Stimulated activated CD4-positive, alpha-beta T cell treated with anti-CD3 and anti-CD28 coated beads, Interleukin-15, amount 100 ng/mL, for 1 hour (primary cell): ENCODE measurements around the gene SLC15A1.

Experiments
- DNase-seq, 2 donors: peaks; one replicate each; pipeline ENCODE4 v3.0.0-alpha.2; 2020; ENCODE audit warnings: low read depth in 1 of 2, low spot score in 1 of 2

Gene SLC15A1, protein sequence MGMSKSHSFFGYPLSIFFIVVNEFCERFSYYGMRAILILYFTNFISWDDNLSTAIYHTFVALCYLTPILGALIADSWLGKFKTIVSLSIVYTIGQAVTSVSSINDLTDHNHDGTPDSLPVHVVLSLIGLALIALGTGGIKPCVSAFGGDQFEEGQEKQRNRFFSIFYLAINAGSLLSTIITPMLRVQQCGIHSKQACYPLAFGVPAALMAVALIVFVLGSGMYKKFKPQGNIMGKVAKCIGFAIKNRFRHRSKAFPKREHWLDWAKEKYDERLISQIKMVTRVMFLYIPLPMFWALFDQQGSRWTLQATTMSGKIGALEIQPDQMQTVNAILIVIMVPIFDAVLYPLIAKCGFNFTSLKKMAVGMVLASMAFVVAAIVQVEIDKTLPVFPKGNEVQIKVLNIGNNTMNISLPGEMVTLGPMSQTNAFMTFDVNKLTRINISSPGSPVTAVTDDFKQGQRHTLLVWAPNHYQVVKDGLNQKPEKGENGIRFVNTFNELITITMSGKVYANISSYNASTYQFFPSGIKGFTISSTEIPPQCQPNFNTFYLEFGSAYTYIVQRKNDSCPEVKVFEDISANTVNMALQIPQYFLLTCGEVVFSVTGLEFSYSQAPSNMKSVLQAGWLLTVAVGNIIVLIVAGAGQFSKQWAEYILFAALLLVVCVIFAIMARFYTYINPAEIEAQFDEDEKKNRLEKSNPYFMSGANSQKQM

DNA sequence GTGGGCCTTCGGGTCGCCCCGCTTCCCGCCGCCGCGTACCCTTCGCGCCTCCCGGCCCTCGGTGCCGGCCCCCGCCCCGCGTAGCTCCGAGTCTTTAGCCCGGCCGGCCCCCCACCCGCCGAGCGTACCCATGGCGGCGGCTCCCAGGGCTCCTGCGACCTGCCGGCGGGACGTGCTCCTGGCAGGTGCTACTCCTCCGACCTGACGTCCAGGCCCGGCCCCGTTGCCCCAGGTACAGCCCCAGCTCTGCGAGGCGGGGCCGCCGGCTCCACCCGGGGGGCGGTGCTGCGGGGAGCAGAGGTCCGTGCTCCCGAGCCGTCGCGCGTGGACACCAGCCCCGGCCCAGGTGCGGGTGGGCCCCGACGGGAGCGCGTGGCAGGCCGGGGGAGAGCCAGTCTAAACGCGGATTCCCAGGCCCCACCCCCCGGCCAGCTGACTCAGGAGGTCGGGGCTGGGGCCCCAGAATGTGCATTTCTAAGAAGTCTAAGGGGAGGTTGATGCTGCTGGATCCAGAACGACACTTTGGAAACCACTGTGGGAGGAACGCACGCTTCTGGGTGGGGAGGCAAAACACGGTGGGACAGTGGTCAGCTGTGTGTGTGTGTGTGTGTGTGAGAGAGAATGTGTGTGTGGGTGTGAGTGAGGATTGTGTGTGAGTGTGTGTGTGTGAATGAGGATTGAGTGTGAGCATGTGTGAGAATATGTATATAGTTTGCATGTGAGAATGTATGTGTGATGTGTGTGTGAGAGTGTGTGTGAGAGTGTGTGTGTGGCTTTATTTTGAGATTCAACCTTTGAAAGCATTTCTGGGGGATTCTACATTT lies at the start of gene SLC15A1:
Gene SLC15A1 (minus strand): TSS at position 206 of the 824 bp plus-strand sequence. CDS start 74 bp downstream, at position 132.
- no peak for DNase-seq

DNA sequence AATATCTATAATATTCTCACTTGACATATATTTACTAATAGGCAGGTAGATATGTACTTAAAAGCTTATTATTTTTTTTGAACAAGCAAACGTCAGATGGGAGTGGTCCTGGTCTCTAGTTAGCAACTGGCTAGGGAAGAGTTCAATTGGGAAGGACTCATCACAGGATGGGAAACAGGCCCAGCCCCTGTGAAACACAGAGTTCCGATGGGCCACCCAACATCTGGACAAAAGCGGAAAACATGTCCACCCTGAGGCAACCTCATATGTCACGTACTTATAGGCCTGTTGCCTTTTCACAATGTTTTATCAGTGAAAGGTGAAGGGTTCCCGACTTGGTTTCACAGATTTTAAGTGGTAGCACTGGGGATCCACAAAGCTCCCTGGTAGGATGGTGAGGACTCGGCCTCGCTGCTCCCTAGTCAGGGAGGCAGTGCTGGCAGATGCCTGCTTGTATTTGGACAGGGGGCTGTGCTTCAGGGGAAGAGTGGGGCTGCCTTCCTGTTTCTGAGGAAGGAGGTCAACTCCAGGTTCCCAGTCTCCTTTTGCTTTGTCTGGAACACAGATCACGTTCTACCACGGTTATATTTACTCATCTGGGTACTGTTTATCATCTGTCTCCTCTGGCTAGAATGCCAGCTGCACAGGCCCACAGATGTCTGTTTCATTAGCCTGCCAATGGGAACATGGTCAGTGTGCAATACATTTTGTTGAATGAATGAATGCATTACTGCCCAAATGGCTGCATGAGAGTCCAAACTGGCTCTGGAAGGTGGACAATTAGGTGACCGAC lies 49.4 kb upstream of the SLC15A1 start:
- no peak for DNase-seq

DNA sequence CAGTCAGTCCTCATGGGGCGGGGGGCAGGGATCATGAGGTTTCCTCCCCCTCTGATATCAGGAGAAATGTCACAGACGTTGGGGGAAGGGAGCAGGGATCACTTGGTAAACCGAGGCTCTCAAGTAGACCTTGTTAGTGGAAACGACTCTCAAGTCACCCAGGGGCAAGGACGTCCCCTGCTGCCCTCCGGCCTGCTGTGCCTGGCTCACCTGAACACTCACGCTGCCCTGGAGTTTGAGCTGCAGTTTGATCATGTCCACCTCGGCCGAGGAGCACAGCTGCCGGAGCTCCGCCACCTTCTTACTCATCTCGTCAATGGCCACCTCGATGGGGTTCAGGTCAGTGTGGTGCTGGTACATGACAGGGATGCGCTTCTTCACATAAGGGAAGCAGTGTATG lies 47.6 kb upstream of the SLC15A1 start:
- DNase-seq: no peak

DNA sequence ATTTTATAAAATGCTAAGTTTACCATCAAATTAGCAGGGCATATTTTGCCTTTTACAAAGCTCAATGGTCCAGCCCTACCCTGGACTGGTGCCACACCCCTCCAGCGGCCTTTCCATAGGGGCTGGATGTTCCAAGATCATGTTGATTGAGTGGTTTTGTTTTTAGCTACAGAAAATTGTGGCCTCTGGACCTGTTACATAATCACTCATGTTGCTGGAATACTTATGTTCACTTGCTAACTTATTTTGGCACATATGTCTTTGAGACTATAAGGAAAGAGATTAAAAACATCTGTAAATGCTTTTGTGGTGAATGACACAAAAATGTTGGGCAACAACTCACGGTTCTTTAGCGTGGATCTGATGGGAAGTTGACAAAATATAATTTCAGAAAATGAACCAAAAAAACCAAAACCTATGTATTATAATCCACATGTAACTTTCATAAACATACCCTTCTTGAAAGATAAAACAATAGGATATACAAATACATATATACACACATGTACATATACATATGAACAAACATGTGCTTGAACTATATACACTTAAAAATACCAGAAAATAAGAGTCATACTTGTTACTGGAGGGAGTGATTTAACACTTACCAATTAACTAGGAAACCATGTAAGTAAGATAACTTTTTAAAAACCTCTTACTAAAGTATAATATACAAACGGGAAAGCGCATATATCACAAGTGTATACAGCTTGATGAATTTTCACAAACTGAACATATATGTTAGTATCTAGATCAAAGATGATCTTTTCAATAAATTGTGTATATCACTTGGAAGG lies 46.6 kb upstream of the SLC15A1 start:
- no peak for DNase-seq

DNA sequence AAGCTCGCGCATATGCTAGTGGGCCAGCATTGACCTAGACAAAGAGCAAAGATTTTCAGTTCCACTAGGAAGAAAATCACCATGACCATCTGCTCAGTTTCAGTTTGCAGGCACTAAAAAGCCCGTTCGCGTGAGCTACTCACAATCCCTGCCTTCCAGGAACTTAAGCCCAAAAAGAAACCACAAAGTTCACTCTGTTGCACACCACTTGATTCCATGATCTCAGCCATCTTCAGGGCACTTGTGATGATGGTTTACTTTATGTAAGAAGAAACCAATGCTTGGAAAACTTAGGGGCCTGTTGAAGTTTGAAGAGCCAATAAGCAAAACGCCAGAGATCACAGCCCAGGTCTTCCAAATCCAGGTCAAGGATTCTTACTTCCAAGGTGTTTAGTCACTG lies 45.0 kb upstream of the SLC15A1 start:
- DNase-seq: no peak

DNA sequence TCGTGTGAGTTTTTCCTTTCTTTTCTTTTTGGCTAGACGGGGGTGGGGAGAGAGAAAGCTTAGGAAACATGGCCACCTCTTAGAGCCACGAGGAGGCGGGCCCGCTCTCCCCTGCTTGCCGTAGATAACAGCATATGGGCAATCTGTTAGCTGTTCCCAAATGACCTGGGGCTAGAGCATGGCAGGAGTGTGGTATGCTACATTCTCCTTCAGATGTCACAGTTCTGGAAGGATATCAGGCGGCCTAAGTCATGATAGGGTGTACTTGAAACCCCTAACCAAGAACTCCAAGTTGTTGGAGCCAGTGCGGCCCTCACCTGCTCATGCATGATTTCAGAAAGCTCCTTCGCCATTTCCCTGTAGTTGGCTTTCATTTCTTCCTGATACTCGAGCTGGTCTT lies 44.3 kb upstream of the SLC15A1 start:
- no peak for DNase-seq

DNA sequence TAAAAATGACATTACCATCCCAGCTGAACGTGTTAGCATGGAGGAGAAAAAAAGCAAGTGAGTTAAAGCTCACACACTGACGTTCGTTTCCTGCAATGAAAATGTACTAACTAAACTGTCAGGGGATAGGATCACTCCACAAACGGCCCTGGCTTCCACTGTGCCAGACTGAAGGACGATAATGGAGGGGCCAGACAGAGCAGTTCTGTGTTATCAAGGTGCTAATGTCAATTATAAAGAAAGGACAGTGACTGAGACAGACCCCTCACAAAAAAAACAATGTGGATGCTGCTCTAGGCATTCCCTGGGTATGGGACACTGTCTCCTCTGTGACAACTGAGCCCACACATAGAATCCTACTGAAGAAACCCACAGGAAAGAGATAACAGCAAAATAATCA lies 43.7 kb upstream of the SLC15A1 start:
- no peak for DNase-seq

DNA sequence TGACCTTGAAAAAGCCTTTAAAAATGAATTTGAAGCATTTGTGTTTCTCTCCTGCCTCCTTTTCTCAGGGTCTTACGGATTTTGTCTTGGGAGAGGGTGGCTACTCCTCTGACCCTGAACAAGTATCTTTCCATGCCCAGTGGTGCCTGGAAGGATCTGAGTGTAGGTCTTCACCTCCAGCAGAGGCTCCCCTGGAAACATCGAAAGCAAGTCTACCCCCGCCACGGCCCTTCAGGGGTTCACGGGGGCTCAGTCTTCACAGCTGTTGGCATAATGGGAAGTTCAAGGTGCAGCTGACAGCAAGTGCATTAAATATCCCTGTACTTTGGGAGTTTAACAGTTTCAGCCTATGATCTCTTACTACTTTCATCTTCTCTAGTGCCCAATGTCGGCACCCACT lies 42.7 kb upstream of the SLC15A1 start:
- DNase-seq: no peak

DNA sequence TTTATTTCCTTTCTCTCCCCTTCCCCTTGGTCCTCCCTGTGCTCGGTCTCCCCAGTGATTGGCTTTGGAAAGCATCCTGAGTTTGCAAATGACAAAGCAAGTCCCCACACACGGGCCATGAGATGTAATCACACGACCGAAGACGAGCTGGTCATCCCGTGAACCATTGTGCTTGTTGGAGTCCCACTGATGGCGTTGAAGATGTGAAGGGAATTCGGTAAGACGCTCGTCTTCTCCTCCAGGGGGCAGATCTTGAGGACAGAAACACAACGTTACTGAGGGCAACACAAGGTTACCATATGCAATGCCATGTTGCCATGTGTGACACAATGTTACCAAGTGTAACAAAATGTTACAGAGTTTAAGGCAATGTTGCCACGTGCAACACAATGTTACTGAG lies 42.0 kb upstream of the SLC15A1 start:
- DNase-seq: no peak

DNA sequence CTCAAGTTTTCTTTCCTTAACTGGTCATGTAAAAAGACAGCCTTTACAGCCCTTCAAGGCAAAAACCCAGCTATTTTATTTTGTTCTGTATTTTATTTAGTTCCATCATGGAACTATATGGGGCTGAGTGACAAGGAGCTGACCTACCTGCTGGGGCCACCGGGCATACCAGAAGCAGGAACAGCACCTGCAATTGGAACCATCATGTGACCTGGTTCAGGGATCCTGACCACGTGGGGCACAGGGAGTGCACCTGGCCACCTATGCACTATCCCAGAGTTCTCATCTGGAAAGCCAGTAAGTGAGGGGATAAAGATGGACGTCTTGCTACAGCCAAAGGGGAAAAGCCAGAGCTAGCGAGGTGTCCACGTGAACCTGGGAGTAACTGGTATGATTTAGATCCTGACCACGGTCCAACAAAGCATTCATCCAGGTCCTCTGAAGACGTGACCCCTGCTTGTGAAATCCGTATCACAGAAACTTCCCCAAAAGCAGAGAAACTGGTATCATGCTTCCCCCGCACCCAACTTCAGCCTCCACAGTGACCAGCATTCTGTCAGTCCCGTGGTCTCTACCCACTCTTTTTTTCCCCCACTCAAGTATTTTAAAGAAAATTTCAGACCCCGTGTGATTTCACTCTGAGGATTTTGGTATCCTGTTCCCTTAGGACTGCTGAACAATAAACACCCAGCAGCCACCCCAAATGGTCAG lies 40.5 kb upstream of the SLC15A1 start:
- DNase-seq: no peak

DNA sequence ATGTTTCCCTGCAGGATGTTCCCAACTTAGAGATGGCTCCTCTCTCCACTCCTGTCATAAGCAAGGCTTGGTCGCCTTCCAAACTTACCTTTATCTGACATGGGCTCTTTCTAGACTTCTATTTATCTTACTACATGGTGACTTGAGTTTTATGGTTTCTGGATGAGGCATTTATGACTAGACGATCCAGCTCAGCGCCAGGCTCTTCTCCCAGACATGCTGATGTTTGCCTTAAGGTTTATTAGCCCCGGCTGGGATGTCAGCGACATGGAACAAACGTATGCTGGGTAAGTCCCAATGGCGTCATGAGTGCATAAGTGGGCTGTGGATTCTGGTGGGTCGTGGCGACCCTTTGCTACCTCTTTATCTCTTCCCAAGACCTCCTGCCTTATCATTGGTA lies 39.8 kb upstream of the SLC15A1 start:
- no peak for DNase-seq

DNA sequence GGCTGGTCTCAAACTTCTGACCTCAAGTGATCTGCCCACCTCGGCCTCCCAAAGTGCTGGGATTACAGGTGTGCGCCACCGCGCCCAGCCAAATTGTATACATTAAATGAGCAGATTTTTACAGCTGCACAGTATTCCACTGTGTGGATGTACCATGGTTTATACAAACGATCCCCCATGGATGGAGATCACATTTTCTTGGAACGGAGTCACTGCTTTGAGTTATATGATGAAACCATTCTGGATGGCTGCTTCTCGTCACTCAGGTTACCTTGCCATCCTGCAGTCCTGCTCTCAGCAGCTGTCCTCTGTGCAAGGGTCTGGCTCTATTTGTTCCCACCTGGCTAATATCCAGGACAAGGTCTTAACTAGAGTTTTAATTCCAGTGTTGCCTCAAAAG lies 39.1 kb upstream of the SLC15A1 start:
- DNase-seq: no peak

DNA sequence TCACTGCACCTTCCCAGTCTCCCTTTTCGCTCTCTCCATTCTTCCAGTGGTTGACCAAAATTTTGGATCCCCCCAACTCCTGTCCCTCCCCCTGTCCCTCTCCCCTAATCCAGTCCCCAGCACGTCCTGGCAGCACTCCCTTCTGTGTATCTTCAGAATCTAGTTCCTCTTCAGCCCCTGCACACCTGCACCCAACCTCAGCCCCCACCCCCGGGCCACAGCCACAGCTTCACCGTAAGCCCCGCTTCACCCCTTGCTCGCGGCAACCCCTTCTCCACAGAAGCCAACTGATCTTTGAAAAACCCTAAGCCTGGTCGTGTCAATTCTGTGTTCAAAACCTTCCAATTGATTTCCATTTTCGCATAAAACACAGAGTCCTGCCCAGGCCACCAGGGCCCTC lies 35.5 kb upstream of the SLC15A1 start:
- DNase-seq: no peak

DNA sequence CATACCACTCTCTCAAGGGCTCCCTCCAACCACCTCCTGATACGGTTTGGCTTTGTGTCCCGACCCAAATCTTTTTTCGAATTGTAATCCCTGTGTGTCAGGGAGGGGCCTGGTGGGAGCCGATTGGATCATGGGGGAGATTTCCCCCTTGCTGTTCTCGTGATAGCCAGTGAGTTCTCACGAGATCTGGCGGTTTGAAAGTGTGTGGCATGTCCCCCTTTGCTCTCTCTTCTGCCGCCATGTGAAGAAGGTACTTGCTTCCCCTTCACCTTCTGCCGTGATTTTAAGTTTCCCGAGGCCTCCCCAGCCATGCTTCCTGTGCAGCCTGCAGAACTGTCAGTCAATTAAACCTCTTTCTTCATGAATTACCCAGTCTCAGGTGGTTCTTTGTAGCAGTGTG lies 34.7 kb upstream of the SLC15A1 start:
- no peak for DNase-seq

DNA sequence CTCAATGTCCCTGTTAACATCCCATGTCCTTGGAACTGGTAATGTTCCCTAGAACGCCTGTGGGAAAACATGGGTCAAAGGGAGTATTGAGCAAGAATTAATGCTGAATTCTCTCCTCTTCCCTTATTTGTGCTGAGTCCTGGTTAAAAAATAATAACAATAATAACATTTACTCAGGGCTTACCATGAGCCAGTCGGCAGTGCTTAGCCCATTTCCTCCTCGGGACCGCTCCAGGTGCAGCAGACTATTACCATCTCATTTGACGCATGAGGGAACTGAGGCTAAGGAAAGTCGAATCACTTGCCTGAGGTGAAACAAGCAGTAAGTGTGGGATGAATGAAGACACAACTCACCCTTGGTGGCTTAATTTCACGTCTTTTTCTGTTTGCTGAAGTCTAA lies 33.6 kb upstream of the SLC15A1 start:
- no peak for DNase-seq

DNA sequence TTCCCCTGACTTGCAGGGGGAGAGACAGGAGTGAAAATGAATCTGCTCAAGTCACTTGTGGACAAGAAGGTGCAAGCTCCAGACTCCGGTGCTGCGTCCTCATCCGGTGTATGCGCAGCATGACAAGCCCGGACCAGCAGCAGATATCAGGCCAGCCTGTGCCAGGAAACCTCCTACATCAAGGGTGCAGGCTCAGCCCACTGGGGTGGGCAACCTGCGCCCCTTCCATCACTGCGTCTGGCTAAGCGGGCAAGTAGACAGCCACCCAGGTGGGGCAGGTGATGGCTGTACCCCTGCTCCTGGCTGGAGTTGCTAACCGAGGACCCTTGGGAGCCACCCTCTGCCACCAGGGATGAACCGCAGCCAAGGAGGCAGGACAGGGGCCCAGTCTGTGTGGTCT lies 32.9 kb upstream of the SLC15A1 start:
- no peak for DNase-seq

DNA sequence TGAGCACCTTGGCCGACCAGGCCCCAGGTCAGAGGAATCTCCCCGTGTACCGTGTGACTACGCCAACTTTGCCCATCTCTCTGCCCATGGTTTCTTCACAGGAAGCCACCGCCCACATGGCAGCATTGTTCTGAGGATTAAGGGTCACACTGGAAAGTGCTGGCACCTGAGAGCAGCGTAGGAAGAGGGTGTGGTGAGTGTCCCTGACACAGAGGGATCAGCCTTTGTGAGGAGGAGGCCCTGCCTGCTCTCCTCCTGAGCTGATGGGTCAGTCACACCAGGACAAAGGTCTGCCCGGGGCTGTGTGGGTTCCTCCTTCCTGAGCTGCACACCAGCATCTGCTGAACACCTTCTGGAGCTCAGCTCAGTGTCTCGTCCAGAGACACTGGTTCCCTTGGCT lies 32.2 kb upstream of the SLC15A1 start:
- no peak for DNase-seq

DNA sequence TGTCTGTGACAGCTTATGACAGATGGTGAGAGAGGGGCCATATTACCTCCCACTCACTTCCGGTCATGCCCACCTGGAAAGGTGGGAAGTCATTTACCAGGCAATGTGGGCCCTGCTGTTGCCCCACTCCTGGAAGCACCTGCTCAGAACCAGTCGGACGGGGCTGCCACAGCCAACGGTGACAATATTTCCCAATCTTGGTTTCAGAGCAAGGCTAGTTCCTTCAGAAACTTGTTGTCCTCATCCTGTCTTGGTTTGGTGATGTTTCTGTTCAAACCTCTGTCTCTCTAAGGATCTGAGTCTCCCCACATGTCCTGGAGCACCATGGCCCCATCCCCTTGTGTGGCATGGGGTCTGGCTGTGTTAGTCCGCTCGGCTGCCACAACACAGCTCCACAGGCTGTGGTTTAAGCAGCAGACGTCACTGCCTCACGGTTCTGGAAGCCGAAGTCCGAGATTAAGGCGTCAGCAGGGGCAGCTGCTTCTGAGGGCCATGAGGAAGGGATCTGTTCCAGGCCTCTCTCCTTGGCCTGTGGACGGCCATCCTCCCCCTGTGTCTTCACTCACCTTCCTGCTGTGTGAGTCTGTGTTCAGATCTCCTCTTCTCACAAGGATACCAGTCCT lies 31.5 kb upstream of the SLC15A1 start:
- DNase-seq: no peak

DNA sequence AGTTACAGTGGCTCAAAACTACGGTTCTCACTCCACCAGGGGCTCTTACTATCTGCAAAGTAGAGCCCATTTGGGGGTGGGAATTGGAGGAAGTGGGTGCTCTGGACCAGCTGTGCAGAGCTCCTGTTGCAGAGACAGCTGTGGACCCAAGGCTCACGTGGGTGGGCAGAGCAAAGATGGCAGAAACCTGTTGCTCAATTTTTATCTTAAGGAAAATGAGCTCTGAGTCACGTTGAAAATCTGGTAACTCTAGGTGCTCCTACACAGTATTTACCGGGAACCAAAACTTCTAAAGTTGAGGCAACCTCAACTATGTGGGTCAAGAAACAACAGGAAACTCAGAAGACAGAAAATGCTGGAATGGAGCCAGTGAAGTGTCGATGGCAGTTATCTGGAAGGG lies 30.2 kb upstream of the SLC15A1 start:
- no peak for DNase-seq
